ENCODE measurements around the gene ZNF48. TPM values are rescaled to one million over a fixed set of nuclear protein-coding genes. Genes with fewer than 3 reads are reported as not detected.

ZNF48 gene
- total RNA-seq, 1 donor from 2014 or later: 11.8 TPM

DNA sequence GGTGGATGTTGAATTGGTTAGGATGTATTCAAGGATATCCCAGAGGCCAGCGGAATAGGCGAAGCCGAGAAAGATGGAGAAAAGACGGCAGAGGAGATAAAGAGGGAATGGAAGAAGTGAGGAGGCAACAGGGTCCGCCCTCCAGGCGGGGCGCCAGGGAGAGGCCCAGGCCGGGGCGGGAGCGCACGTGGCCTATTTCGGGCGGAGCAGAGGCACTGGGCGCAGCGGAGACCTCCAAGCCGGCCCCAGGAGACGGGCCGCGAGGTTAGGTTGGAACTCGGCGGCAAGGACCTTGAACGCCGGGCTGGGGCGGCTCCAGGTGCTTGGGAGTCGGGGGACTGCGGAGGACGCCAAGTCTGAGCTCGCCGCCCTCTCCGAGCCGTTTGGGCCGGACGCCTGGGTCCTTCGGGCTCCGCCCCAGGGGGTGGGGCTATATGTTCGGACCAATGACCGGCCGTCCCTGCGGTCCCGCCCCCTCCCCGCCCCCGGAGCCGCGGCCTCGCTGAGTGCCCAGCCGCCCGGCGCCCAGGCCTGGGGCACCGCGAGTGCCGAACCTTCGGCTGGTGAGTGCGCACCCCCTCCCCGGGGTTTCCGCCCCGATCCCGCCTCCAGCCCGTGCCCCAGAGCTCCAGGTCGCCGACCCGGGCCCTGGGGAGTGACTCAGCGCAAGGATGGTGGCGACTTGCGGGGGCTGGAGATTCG, 12.0 kb downstream of the ZNF48 start, which contains the start of gene ZNF771:
TSS of gene ZNF771 (plus strand) at position 505 of the 702 bp plus-strand sequence. CDS start 448 bp downstream, outside the sequence.
- peak; percentile 94 for DNase-seq (ENCODE audit: low spot score)

DNA sequence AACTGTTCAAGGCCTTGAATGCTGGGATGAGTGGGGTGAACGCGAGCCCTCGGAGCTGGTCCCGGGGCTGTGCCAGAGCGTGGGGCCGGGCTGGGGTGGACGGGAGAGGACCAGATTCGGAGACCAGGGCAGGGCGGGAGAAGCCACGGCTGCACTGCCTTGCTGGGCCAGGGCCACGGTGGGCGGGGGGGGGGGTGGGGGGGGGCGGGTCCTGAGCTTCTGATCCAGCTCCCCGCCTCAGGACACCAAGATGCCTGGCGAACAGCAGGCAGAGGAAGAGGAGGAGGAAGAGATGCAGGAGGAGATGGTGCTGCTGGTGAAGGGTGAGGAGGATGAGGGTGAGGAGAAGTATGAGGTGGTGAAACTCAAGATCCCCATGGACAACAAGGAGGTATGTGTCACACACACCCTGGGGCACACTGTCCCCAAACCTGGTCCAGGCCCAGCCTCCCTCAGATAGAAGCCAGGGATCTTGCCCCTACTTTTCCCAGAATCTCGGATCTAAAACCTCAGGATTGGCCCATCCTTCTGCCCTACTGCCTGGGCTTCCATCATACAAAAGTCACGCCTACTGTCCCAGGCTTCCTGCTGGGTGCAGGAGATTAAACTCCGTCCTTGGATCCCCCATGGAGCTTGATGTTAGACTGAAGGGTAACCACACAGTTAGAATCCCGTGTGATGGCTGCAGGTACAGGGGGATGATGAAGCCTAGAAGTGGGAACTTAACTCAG, 12.7 kb downstream of the ZNF48 start:
- DNase-seq (ENCODE audit: low spot score): no peak

DNA sequence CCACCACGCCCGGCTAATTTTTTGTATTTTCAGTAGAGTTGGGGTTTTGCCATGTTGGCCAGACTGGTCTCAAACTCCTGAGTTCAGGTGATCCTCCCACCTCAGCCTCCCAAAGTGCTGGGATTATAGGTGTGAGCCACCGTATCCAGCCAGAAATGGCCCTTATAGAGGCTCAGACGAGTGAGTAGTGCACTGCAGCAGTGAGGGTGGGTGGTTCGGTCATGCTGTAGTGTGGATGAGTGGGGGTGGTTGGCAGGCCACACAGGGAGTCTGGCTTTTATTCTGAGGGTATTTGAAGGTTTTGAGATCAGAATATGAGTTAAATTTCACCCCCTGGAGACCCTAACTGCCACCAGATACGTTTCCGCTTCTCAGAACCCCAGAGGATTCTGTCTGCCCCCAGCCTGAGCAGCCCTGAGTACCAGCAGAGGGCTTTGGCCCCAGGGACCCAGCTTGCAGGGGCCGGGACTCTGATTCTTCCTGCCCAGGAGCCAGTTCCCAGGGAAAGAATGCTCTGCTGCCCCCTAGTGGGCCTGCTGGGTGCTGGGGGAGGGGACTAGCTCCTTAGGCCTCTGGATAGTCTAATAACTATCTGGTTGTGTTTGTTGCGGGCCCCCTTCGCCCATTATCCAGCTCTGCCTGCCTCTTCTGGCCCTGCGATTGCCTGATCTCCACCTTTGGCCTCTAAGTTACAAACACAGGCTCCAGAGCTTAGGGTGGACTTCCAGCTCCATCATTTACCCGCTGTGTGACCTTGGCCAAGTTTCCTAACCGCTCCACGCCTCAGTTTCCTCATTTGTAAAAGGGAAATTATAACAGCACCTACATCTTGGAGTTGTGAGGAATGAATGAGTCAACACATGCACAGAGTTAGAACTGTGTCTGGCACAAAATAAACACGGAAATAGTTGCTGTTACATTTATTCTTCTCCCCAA, 14.2 kb downstream of the ZNF48 start:
- DNase-seq (ENCODE audit: low spot score): peak; percentile 93

DNA sequence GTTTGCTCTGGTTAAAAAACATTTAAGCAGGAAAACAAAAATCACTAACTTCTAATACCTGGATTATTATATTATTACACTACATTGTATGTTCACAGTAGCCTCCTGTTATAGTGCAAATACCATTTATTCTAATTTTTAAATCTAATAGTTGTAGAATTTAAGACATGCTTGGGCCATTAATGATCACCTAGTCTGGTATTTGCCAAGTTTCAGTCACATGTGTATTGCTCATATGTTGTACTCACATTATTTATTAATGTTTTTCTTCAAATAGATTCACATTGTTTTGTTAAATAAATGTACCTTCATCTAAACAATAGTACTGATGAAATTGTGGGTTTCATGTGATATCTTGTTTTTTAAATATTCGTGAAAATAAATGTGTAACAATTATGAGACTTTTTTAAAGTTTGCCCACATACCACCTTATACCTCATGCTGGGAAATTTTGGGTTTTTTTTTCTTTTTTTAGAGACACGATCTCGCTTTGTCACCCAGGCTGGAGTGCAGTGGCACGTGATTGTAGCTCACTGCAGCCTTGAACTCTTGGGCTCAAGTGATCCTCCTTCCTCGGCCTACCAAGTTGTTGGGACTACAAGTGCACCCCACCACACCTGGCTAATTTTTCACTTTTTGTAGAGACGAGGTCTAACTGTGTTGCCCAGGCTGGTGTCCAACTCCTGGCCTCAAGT, 18.0 kb downstream of the ZNF48 start:
- no peak for DNase-seq (ENCODE audit: low spot score)

DNA sequence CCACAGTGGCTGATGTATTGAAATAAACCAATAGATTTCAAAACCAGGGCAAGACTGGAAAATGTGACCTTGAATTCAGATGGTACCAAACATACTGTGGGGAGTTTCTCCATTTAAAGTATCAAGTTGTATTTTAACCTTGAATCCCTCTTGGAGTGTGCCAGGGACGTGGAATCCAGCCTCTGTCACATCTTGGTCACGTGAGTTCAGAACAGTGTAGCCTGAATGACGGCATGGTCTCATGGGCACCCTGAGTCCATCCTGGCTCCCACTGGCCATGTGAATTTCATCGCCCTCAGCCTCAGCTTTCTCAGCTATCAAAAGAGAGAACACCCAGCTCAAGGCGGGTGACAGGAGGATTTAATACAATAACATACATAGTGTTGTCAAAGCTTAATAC, 18.9 kb downstream of the ZNF48 start:
- DNase-seq (ENCODE audit: low spot score): no peak

DNA sequence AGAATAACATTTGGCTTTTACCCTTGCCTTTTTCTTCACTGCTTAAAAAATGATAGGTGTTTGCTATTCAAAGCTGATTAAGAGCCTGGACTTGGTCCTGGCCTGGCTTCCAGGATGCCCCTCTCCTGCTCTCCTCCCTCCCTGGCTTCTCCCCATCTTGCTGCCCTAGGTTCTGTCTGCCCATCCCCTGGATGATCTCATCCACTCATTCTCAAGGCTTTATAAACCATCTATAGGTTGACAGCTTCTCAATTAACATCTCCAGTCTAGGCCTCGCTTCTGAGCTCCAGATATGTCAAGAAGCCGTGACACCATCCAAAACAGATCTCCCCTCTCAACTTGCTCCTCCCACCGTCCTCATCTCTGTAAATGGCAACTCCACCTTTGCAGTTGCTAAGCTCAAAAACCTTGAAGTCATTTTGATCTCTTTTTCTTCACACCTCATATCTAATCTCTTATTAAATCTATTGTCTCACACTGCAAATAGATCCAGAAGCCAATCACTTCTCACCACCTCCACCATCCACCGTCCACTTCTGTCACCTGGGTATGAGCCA, 20.9 kb downstream of the ZNF48 start:
- no peak for DNase-seq (ENCODE audit: low spot score)

DNA sequence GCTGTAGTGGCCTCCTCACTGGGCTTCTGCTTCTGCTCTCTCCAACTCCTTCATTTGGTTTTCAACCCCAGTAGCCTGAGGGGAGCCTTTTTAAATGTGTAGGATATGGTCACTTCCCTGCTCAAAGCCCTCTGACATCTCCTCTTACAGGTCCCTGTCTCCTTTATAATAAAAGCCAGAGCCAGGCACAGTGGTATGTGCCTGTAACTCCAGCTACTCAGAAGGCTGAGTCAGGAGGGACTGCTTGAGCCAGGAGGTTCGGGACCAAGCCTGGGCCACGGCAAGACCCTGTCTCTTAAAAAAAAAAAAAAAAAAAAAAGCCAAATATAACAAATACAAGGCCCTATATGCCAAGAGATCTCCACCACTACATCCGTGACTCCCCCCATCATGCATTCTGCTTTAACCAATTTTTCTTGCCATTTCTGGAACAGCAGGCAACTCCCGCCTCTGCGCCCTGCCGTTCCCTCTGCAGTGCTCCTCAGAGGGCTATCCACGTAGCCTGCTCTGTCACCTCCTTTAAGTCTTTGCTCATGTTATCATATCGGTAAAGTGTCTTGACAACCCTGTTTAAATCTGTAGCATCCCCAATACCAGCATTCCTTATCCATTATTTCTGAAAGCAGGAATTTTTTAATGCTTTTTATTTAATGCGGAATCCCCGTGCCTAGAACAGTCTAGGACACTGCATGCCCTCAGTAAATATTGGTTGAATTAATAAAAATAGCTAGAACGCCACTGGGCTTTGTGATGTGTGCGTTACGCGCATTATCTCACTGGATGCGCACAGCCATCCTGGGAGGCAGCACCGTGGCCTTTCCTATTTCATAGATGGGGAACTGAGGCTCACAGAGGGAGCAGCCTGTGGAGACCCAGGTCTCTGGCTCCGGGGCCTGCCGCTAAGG, 21.7 kb downstream of the ZNF48 start:
- DNase-seq (ENCODE audit: low spot score): no peak

DNA sequence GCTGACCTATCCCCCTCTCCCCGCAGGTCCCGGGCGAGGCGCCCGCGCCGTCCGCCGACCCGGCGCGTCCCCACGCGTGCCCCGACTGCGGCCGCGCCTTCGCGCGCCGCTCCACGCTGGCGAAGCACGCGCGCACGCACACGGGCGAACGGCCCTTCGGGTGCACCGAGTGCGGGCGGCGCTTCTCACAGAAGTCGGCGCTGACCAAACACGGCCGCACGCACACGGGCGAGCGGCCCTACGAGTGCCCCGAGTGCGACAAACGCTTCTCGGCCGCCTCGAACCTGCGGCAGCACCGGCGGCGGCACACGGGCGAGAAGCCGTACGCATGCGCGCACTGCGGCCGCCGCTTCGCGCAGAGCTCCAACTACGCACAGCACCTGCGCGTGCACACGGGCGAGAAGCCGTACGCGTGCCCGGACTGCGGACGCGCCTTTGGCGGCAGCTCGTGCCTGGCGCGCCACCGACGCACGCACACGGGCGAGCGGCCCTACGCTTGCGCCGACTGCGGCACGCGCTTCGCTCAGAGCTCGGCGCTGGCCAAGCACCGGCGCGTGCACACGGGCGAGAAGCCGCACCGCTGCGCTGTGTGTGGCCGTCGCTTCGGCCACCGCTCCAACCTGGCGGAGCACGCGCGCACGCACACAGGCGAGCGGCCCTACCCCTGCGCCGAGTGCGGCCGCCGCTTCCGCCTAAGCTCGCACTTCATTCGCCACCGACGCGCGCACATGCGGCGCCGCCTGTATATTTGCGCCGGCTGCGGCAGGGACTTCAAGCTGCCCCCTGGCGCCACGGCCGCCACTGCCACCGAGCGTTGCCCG, 22.5 kb downstream of the ZNF48 start:
- peak; percentile 90 for DNase-seq (ENCODE audit: low spot score)

DNA sequence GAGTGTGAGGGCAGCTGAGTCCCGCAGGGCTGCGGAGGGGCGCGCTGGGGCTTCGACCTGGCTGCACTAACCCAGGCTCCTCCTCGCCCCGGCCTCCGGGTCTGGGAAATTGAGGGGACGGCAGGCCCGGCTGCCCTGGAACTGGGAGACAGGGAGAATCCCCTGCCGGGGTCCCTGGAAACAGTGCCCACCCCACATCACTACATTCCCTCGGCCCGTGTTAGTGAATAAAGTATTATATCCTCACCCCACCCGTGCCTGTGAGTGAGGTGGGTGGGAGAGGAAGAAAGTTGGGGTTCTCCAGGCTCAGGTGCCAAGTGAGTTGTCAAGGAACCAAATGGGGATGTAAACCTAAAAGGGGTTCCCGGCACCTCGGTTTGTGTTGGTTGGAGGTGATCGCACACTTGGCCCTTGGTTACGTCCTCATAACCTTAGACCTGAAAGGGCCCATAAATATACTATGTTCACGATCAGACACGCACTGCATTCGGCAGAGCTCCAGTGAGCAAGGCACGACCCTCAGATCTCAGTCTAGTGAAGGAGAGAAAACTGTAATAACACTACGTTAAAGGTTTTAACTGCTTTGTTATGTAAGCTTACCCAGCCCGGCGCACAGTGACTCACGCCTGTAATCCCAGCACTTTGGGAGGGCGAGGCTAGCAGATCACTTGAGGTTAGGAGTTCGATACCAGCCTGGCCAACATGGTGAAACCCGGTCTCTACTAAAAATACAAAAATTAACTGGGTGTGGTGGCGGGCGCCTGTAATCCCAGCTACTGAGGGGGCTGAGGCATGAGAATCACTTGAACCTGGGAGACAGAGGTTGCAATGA, 23.3 kb downstream of the ZNF48 start:
- DNase-seq (ENCODE audit: low spot score): no peak

DNA sequence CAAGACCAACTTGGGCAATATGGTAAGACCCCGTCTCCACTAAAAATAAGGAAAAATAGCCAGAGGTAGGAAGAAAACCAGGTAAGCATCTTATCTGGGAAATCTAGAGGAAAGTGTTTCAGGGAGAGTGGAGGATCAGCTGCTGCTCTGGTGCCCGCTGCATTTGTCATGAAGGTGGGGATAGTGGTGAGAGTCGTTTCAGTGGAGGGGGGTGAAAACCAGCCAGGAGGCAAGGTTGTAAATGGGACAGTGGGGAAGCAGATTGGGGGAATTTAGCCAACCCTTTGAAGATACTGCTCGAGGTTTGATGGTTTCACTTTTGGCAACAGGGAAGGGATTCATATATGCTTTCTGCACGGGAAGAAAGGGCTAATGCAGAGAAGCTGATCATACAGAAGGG, 25.8 kb downstream of the ZNF48 start:
- DNase-seq (ENCODE audit: low spot score): no peak

DNA sequence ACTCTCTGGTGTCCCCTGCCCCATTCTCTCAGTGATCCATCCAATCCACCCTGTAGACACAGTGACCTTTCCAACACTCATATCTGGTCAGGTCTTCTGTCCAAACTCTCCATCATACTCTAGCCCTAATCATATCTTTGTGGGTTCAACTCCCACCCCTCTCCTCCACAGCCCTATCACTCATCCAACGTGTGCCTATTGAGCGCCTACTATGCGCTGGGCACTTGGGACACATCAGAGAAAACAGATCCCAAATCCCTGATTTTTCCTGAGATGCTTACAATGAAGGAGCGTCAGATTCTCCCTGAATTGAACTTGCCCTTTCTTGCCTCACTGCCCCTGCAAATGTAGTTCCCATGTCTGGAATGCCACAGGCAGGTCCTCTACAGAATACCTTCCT, 32.8 kb downstream of the ZNF48 start:
- no peak for DNase-seq (ENCODE audit: low spot score)

DNA sequence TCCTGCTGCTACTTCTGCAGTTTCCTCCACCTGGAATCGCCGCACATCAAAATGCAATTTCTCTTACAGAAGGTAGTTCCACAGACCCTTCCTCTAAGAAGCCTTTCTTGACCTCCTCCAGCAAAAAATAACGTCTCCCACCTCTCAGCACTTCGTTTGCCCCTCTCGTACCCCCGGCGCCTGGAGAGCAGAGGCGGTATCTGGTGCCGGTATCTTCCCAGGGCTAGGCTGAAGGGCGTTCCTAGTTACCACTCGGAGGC, 34.1 kb downstream of the ZNF48 start:
- DNase-seq (ENCODE audit: low spot score): no peak

DNA sequence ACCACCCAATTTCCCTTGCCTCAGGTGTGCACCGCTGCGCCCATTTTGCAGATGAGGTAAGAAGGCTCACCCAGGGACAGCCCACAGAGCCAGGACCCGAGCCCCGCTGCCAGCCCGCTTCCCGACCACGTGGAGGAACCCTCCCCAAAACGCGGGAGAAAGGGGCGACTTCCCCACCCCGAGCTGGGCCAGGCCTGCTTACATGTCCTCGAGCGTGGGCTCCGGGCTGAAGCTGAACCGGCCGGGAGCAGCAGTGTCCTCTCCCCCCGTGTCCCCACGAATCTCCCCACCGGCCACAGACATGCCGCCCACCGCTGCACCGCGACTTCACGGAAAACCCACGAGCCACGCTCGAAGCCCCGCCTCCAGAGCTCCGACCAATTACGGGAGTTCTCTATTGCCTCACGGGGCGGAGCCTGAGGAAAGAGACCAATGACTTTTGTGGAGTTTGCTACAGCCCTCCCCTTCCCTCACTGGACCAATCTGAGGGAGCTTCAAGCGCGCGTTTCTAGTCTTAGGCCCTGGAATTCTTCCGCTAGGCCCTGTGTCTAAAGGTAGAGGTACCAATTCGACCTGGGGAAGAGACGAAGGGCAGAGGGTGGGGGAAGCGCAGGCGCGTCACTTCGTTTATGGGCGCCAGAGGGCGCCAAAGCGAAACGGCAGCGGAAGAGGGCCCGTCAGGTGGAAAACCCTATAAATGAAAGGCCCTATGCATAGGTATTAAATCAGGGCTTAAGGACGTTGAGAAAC, 34.6 kb downstream of the ZNF48 start, which contains the start of gene DCTPP1:
TSS of gene DCTPP1 (minus strand) at position 353 of the 750 bp plus-strand sequence. CDS start at position 303, 50 bp downstream.
- peak; percentile 97 for DNase-seq (ENCODE audit: low spot score)

DNA sequence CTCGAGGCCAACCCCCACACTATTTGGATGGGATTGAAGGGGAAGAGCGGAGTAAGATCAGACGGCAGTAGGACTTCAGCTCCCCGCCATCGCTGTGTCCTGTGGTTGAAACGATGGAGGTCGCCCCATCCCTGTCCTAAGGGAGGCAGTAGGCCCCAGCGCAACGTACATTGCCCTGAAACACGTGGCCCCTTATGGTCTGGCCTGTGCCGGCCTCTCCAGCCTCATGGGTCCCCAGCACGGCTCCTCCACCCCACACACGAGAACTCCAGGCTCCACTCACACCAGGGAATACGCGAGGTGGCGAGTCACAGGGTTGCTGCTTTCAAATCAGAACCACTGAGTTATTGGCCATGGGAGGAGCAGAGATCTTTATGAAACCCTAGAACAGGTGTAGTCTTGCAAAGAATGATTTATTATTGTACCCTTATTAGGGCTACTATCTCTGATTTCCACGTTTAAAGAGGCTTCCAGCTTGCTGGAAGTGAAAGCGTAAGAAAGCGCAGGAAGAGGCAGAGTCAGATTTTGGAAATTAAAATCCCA, 35.3 kb downstream of the ZNF48 start:
- no peak for DNase-seq (ENCODE audit: low spot score)

DNA sequence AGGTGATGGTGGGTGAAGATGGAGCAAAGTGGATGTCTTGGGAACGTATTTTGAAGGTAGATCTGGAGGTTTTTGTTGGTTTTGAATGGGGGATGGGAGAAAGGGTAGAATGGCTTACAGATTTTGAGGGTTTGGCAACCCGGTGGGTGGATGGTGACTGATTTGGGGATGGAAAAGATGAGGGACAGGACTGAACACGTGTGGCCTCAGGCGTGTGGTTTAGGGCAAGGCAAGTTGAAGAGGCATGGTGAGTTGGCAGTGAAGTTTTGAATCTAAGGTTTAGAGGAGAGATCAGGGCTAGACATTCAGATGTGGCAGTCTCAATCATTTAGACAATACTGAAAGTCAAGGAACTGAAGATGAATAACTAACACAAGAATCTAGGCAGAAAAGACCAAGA, 39.6 kb downstream of the ZNF48 start:
- DNase-seq (ENCODE audit: low spot score): no peak

DNA sequence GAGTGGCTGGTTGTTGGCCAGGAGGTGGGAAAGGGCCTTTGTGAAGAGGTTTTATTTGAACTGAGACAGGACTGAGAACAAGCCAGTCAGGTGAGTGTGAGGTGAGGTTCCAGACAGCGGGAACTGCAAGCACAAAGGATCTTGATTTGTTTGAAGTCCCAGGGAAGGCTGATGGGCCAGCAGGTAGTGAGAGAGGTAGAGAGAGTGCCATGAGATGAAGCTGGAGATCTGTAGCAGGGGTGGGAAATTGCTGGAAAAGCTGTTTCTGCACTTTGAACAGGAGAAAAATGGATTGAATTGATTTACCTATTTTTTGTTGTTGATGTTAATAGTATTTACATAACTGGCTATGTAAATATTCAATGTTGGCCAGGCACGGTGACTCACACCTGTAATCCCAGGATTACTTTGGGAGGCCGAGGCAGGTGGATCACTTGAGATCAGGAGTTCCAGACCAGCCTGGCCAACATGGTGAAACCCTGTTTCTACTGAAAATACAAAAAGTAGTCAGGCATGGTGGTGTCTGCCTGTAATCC, 42.4 kb downstream of the ZNF48 start:
- DNase-seq (ENCODE audit: low spot score): peak; percentile 38

DNA sequence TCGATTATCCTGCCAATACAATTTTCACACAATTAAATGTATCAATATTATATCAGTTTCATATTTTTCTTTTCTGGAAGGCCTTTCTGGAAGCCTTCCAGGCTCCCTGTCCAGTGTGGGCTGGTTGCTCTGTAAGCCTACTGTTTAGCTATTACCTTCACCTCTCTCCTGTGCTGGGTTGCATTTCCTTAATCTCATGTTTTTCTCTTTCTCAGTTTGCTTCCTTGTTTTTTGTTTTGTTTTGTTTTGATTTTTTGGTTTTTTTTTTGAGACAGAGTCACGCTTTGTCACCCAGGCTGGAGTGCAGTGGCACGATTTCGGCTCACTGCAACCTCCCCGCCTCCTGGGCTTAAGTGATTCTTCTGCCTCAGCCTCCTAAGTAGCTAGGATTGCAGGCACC, 43.6 kb downstream of the ZNF48 start:
- DNase-seq (ENCODE audit: low spot score): no peak
